DND-41 (cell line): ENCODE measurements around the gene XYLT1.

Experiments used
- CTCF ChIP-seq: IDR thresholded peaks from 2 replicates; pipeline ENCODE4 v1.5.1; 2012; ENCODE audit warnings: borderline replicate concordance, low read length, moderate library complexity, mild to moderate bottlenecking; ENCODE audit not compliant: poor library complexity, severe bottlenecking; ENCODE audit errors: extremely low read depth
- EZH2 ChIP-seq: IDR thresholded peaks from 3 replicates; pipeline ENCODE4 v1.6.1; 2012; ENCODE audit warnings: borderline replicate concordance, low read depth, mild to moderate bottlenecking, moderate library complexity, low read length, inconsistent platforms; ENCODE audit not compliant: severe bottlenecking

GRCh38 chr16:17392857-17393692 lies 77.7 kb downstream of the XYLT1 start:
- no peak for TF ChIP-seq CTCF
- no peak for TF ChIP-seq EZH2
